ENCODE measurements around the gene OR5B12.
A peak's percentile ranks its signal among the peaks of the same experiment; 100 is the strongest.

OR5B12 gene

GRCh38 chr11:58451585-58451984 lies 9.5 kb upstream of the OR5B12 start:
- TF ChIP-seq CTCF (IDR thresholded peaks at IDR 0.05; ENCODE audit: insufficient read depth, low read depth, low read length, missing control alignments) = no peak
- H3K4me3 ChIP-seq (ENCODE audit: low read length) = no peak overlapping the region
- no peak for DNase-seq (ENCODE audit: low read depth)

- TF ChIP-seq CTCF (IDR thresholded peaks at IDR 0.05; ENCODE audit: insufficient read depth, low read depth, low read length, missing control alignments) = no peak
- peak; percentile 17 for DNase-seq (ENCODE audit: low read depth)
- H3K4me3 ChIP-seq (ENCODE audit: low read length) = no peak overlapping the region
Observed at GRCh38 chr11:58446294-58446693, 4.3 kb upstream of the OR5B12 start.

DNA sequence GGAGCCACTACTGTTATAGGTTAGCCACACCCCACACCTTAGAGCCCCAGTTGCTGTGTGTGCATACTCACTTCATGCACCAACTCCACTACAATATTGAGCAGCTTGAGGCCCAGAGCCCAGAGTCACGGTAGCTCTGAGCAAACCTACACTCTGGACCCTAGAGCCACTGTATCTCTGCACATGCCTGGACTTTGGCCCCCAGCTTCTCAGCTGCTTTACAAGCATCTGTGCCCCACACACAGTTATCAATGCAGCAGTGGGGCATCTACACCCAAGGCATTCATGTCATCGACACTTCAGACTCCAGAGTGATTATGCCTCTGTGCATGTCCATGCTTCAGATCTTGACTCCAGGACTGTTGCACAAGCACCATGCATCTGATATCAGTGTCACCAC lies 2.3 kb upstream of the OR5B12 start:
- TF ChIP-seq CTCF (IDR thresholded peaks at IDR 0.05; ENCODE audit: insufficient read depth, low read depth, low read length, missing control alignments) = no peak
- no peak overlapping the region for H3K4me3 ChIP-seq (ENCODE audit: low read length)
- DNase-seq (ENCODE audit: low read depth) = no peak

DNA sequence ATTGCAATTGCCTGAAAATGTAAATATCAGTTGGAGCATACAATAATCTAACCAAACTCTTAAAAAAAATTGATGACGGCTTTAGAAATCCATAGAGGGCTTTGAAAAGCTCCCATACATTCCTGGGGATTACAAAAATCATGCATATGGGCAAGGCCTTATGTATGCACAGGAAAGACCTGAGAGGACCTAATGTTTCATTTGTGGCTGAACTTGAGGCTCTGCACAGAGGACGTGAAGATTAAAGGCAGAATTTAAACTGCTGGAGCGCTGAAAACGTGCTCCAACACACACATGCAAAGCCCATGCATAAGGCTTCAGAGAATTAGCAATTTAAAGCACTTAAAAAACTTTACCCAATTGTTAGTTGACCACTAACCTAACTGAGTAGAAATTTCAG lies 3.5 kb downstream of the OR5B12 start:
- DNase-seq (ENCODE audit: low read depth) = no peak
- no peak overlapping the region for H3K4me3 ChIP-seq (ENCODE audit: low read length)
- no peak for TF ChIP-seq CTCF (IDR thresholded peaks at IDR 0.05; ENCODE audit: insufficient read depth, low read depth, low read length, missing control alignments)

- no peak overlapping the region for H3K4me3 ChIP-seq (ENCODE audit: low read length)
- no peak for DNase-seq (ENCODE audit: low read depth)
- TF ChIP-seq CTCF (IDR thresholded peaks at IDR 0.05; ENCODE audit: insufficient read depth, low read depth, low read length, missing control alignments) = no peak
Observed at GRCh38 chr11:58434217-58434616, 7.8 kb downstream of the OR5B12 start.

DNA sequence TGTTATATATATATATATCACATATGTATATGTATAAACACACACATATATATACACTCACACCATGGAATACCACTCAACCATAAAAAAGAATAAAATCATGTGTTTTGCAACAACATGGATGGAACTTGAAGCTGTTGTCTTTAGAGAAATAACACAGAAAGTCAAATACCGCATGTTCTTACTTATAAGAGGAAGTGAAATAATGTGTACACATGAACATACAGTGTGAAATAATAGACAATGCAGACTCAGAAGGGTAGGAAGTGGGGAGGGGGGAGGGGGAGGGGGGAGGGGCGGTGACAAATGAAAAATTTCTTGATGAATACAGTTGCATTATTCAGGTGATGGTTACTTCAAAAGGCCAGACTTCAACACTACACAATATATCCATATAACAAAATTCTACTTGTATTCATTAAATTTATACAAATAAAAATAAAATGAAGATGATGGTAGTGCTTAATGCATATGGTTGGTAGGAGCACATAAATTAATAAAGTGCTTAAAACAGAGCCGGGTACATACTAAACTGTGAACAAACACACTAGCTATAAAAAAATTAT lies 8.3 kb downstream of the OR5B12 start:
- no peak for DNase-seq (ENCODE audit: low read depth)
- no peak overlapping the region for H3K4me3 ChIP-seq (ENCODE audit: low read length)
- TF ChIP-seq CTCF (IDR thresholded peaks at IDR 0.05; ENCODE audit: insufficient read depth, low read depth, low read length, missing control alignments) = no peak

GRCh38 chr11:58429273-58429672 lies 12.8 kb downstream of the OR5B12 start:
- DNase-seq (ENCODE audit: low read depth) = no peak
- H3K4me3 ChIP-seq (ENCODE audit: low read length) = no peak overlapping the region
- TF ChIP-seq CTCF (IDR thresholded peaks at IDR 0.05; ENCODE audit: insufficient read depth, low read depth, low read length, missing control alignments) = no peak

All from epithelial cell of esophagus (primary cell).